Measurements from ENCODE around the gene SEPTIN10.

The SEPTIN10 gene

DNA sequence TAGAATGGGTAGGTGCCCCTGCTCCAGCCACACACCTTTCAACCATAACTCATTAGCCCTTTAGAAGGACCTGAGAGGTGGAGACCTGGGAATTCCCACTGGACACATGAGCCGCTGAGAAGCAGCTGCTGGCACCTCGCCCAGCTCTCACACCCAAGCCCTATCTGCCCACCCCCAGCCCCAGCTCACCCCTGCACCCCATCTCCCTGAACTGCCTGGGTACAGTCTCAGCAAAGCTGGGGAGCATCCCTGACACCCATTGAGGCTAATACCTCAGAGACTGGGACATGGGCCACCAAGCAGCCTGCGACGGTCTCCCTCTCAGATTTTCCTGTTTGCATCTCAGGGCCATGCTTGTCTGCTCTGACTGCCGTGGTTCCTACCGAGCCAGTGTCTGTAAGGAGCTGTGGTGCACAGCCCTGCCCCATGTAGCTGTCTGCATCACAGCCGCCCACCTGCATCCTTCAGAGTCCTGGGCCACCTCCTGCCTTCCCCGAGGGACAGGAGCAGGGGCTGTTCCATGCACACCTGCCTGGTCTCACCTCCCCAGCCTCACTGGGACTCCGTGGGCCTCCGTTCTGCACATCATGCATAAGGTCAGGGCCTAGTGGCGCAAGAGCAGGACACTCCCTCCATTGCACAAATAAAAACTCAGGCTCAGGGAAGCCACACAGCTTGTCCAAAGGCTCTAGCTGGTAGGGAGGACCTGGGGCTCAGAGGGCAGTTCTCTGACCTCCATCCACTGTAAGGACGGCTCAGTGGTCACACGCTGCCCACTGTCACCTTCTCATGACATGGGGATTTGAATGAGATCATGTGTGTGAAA is 90.0 kb downstream of the SEPTIN10 start:
- H3K4me1 ChIP-seq (ENCODE audit: control insufficient read depth, low read depth, low read length), result no peaks in the 10 kb centered on the region

DNA sequence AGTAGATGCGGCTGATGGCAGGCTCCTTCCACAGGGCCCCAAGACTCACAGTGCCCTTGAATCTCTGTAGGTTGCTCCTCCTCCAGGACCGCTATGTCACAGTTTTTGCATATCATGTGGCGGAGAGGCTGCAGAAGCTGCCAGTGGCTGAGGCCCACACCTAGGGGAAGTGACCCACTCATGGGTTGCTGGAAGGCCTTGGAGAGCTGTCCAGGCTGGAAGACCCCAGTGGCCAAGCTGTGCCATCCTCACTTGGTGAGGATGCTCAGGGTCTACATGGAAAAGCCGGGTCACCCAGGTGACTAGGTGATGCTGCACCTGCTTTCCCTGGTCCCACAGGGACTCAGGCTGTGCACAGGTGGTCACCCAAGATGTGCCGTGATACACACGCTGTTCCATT is 90.6 kb downstream of the SEPTIN10 start:
- Histone ChIP-seq H3K9ac (ENCODE audit: low read length) (no peak overlapping the region), H3K36me3 (ENCODE audit: control insufficient read depth, low read depth, low read length) (no peaks in the 10 kb centered on the region), H3K4me1 (ENCODE audit: control insufficient read depth, low read depth, low read length) (no peaks in the 10 kb centered on the region), H3K27ac (ENCODE audit: low read length) (no peak overlapping the region), H3K4me3 (ENCODE audit: low read length) (no peak overlapping the region), H3K9me3 (ENCODE audit: control insufficient read depth, low read depth, low read length) (no peaks in the 10 kb centered on the region), H3K27me3 (ENCODE audit: control insufficient read depth, insufficient read depth, low read length) (no peaks in the 10 kb centered on the region)

More for the DNA sequence above, 90.0 kb downstream of the SEPTIN10 start:
- H3K36me3 ChIP-seq (ENCODE audit: control insufficient read depth, low read depth, low read length), result no peaks in the 10 kb centered on the region
- no peaks in the 10 kb centered on the region for H3K27me3 ChIP-seq (ENCODE audit: control insufficient read depth, insufficient read depth, low read length)
- no peaks in the 10 kb centered on the region for H3K9me3 ChIP-seq (ENCODE audit: control insufficient read depth, low read depth, low read length)
- H3K27ac ChIP-seq (ENCODE audit: low read length), result no peak overlapping the region
- no peak overlapping the region for H3K4me3 ChIP-seq (ENCODE audit: low read length)
- no peak overlapping the region for H3K9ac ChIP-seq (ENCODE audit: low read length)

DNA sequence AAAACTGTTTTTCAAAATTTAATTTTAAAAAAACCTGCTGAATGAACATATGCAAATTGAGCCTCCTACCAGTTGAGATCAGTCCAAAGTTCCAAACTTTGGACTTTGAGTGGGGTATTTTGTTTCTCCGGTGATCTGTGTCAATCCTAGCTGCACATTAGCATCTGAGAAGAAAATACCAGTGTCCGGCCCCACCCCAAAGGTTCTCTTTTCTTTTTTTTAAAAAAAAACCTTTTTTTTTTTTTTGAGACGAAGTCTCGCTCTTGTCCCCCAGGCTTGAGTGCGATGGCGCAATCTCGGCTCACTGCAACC is 91.7 kb downstream of the SEPTIN10 start:
- Histone ChIP-seq H3K9ac (ENCODE audit: low read length) (no peak overlapping the region), H3K27me3 (ENCODE audit: control insufficient read depth, insufficient read depth, low read length) (no peaks in the 10 kb centered on the region), H3K27ac (ENCODE audit: low read length) (no peak overlapping the region), H3K9me3 (ENCODE audit: control insufficient read depth, low read depth, low read length) (no peaks in the 10 kb centered on the region), H3K36me3 (ENCODE audit: control insufficient read depth, low read depth, low read length) (no peaks in the 10 kb centered on the region), H3K4me1 (ENCODE audit: control insufficient read depth, low read depth, low read length) (no peaks in the 10 kb centered on the region), H3K4me3 (ENCODE audit: low read length) (no peak overlapping the region)

DNA sequence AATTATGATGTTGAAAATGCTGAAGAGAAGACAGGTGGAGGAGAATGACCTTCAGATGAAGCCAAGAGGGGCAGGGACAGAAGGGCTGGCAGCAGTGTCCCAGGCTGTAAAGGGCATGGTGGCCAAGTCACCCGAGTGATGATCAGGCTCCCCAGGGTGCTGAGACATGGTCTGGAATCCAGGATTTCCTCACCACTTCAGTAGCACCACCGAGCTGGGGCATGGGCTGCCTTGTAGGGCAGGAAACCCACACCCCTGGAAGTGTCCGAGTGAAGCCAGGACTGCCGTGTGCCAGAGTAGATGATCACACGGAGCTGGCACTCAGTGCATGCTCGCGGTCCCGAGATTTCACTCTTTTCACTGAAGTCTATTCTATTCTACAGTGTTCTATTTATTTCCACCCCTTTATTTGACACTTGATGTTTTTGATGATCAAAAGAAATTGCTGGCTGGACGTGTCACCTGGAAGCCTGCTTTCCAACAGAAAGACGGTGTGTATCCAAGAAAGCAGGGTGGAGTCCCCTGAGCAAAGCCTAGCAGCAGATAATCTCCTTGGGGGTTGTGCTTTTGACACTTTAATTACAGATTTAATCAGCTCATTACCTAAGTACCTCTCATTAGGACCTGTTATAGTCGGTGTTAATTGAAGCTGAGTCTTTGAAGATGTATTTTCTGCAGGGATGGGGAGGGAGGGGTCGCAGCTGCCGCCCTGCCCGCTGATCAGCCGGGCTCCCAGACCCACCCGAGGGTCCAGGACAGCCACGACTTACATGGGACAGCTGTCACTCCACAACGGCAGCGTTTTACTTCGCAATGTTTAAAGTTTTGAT is 92.3 kb downstream of the SEPTIN10 start:
- Histone ChIP-seq H3K36me3 (ENCODE audit: control insufficient read depth, low read depth, low read length) (no peaks in the 10 kb centered on the region), H3K9me3 (ENCODE audit: control insufficient read depth, low read depth, low read length) (no peaks in the 10 kb centered on the region), H3K4me3 (ENCODE audit: low read length) (no peak overlapping the region), H3K9ac (ENCODE audit: low read length) (no peak overlapping the region), H3K27ac (ENCODE audit: low read length) (no peak overlapping the region), H3K4me1 (ENCODE audit: control insufficient read depth, low read depth, low read length) (no peaks in the 10 kb centered on the region), H3K27me3 (ENCODE audit: control insufficient read depth, insufficient read depth, low read length) (no peaks in the 10 kb centered on the region)

DNA sequence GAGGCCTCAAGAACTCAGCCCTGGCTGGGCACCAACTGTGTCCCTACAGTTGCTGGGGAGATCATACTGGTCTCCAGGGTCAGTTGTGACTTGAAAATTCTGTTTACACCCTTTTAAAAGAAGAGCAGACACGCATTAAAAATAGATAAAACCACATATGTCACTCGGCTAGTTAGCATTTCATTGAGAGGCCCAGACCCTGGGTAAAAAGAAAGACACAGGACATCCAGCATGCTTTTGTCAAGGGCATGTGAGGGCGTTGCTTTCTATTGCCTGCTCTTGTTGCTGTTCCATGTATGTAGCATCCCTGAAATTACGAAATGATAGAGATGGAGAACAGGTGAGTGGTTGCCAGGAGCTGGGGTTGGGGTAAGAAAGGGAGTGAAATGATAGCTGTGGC is 94.3 kb downstream of the SEPTIN10 start:
- no peaks in the 10 kb centered on the region for H3K36me3 ChIP-seq (ENCODE audit: control insufficient read depth, low read depth, low read length)
- H3K4me1 ChIP-seq (ENCODE audit: control insufficient read depth, low read depth, low read length), result no peaks in the 10 kb centered on the region
- no peak overlapping the region for H3K27ac ChIP-seq (ENCODE audit: low read length)
- no peaks in the 10 kb centered on the region for H3K27me3 ChIP-seq (ENCODE audit: control insufficient read depth, insufficient read depth, low read length)
- no peaks in the 10 kb centered on the region for H3K9me3 ChIP-seq (ENCODE audit: control insufficient read depth, low read depth, low read length)
- H3K9ac ChIP-seq (ENCODE audit: low read length), result no peak overlapping the region
- no peak overlapping the region for H3K4me3 ChIP-seq (ENCODE audit: low read length)

DNA sequence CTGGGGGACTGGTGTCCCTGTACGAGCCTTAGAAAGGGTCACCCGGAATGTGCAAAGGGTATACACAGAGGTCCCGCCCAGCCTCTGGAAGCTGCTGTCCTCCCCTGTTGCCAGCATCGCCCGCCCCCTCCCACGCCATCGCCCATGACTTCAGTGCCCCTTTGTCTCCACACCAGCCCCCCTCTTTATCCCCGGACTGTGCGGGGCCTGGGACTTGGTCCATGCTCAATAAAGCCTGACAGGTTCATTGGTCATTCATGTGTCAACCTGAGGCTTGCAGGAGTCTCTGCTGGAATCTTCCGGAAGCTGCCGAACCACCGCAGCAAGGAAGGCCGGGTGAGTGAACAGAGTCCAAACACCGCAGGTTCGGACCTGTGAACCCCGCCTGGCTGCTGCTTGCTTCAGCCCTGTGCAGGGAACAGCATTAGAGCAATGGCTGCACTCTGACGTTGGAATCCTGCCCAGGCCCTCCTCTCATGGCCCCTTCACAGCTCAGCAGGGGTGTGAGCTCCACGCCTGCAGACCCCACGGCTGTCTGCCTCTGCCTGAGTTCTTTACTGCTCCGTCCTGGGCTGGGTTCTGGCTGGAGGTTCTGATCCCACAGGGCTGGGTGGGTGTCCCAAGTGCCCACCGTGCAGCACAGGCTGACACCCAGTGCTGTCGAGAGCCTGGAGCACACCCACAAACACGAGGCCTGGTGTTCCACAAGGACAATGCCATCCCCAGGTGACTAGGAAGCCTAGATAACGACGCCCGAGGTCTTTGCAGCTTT is 96.5 kb downstream of the SEPTIN10 start:
- Histone ChIP-seq H3K4me3 (ENCODE audit: low read length) (no peak overlapping the region), H3K27ac (ENCODE audit: low read length) (no peak overlapping the region), H3K27me3 (ENCODE audit: control insufficient read depth, insufficient read depth, low read length) (no peaks in the 10 kb centered on the region), H3K9me3 (ENCODE audit: control insufficient read depth, low read depth, low read length) (no peaks in the 10 kb centered on the region), H3K4me1 (ENCODE audit: control insufficient read depth, low read depth, low read length) (no peaks in the 10 kb centered on the region), H3K9ac (ENCODE audit: low read length) (no peak overlapping the region), H3K36me3 (ENCODE audit: control insufficient read depth, low read depth, low read length) (no peaks in the 10 kb centered on the region)

DNA sequence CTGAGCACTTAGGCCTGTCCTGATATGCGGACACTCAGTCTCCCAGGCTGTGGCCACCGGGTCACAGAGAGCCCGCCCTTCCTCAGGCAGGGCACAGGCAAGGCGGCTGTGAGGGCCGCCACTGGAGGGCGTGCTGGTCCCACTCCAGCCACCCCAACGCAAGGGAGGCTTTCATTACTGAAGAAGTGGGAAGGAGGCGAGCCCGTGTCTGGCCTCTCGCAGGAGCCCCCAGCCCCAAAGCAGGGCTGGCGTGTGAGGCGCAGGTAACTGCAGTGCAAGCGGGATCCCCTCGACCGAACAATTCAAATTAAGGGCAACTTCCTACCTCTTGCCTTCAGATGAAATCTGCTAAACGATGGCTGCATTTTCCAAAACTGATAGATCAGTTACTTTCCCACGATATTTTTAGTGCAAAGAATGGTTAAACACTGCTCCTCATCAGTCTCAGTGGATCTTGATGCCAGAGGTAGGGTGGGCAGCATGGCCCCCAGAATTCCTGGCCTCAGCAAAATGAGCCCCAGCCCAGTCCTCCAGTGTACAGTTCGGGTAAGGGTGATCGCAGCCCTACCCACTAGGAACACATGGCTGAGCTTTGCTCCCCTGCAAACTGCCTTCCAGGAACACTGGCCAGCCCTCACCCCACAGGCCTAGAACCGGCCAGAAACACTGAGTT is 97.2 kb downstream of the SEPTIN10 start:
- no peak overlapping the region for H3K27ac ChIP-seq (ENCODE audit: low read length)
- no peaks in the 10 kb centered on the region for H3K36me3 ChIP-seq (ENCODE audit: control insufficient read depth, low read depth, low read length)
- no peak overlapping the region for H3K4me3 ChIP-seq (ENCODE audit: low read length)
- H3K4me1 ChIP-seq (ENCODE audit: control insufficient read depth, low read depth, low read length), result no peaks in the 10 kb centered on the region
- no peak overlapping the region for H3K9ac ChIP-seq (ENCODE audit: low read length)
- no peaks in the 10 kb centered on the region for H3K9me3 ChIP-seq (ENCODE audit: control insufficient read depth, low read depth, low read length)
- H3K27me3 ChIP-seq (ENCODE audit: control insufficient read depth, insufficient read depth, low read length), result no peaks in the 10 kb centered on the region

DNA sequence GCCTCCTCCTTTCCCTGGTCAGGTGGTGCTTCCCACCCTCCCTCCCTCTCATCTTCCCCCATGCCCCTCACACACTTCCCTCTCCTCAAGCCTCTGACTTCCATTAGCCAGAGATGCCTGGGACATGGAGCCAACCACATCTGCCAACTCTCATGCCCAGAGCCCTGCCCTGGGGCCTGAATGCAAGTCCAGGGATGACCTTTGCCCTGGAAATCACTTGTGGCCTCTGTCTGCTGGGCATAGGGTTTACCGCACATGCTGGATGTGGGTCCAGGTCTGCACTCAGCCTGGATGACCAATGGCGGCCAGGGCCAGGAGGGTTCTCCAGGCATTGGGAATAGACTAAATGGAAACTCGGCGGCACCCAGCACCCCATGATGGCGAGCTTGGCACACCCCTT is 98.9 kb downstream of the SEPTIN10 start:
- Histone ChIP-seq H3K4me3 (ENCODE audit: low read length) (no peak overlapping the region), H3K9me3 (ENCODE audit: control insufficient read depth, low read depth, low read length) (no peaks in the 10 kb centered on the region), H3K27me3 (ENCODE audit: control insufficient read depth, insufficient read depth, low read length) (no peaks in the 10 kb centered on the region), H3K4me1 (ENCODE audit: control insufficient read depth, low read depth, low read length) (no peaks in the 10 kb centered on the region), H3K36me3 (ENCODE audit: control insufficient read depth, low read depth, low read length) (no peaks in the 10 kb centered on the region), H3K9ac (ENCODE audit: low read length) (no peak overlapping the region), H3K27ac (ENCODE audit: low read length) (no peak overlapping the region)

DNA sequence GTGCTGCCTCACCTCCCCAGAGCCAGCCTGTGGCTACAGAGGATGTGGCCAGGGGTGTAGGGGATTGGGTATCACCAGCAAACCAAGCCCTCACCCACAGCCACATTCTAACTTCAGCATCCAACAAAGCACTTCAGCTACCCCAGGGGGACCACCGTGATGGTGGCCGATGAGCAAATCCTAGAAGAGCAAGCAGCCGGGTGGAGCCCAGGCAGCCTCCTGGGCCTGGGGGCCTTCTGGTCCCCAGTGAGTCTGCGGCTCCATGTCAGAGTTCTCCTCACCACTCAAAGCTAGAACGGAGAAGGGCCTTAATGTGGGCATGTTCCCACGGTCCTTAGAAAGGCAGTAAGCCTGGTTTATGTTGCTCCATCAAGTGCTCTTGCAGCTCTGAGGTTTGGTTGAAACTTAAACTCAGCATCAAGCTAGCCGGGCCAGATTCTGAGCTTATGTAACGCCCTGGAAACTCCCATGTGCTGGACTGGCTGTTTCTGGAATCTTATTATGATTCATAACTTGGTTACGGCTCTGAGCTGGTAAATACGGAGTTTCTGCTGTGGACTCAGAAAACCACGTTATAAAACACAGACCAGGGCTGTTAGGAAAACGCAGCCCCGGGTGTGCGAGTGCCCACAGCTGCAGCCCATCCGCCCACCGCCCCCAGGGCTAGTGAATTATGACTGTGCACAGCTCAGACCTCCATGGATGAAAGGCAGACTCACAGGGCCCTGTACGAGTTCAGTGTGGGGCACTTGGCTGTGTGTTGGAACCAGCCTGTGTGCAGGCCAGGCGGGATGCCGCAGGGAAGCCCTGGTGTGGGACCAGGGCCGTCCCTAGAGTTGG is 99.8 kb downstream of the SEPTIN10 start:
- Histone ChIP-seq H3K9ac (ENCODE audit: low read length) (no peak overlapping the region), H3K27ac (ENCODE audit: low read length) (no peak overlapping the region), H3K4me1 (ENCODE audit: control insufficient read depth, low read depth, low read length) (no peaks in the 10 kb centered on the region), H3K9me3 (ENCODE audit: control insufficient read depth, low read depth, low read length) (no peaks in the 10 kb centered on the region), H3K4me3 (ENCODE audit: low read length) (no peak overlapping the region), H3K36me3 (ENCODE audit: control insufficient read depth, low read depth, low read length) (no peaks in the 10 kb centered on the region), H3K27me3 (ENCODE audit: control insufficient read depth, insufficient read depth, low read length) (no peaks in the 10 kb centered on the region)

DNA sequence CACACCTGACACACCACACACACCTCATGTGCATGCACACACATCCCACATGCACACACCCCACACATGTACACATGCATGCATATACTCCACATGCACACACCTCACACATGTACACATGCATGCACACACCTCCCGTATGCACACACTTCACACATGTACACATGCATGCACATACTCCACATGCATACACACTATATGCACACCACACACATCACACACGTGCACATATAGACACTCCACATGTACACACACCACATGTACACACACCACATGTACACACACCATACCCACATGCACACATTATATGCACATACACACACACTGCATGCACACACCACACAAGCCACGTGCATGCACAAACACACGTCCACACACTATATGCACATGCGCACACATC is 100.5 kb downstream of the SEPTIN10 start:
- Histone ChIP-seq H3K4me3 (ENCODE audit: low read length) (no peak overlapping the region), H3K9ac (ENCODE audit: low read length) (no peak overlapping the region), H3K27me3 (ENCODE audit: control insufficient read depth, insufficient read depth, low read length) (no peaks in the 10 kb centered on the region), H3K4me1 (ENCODE audit: control insufficient read depth, low read depth, low read length) (no peaks in the 10 kb centered on the region), H3K9me3 (ENCODE audit: control insufficient read depth, low read depth, low read length) (no peaks in the 10 kb centered on the region), H3K36me3 (ENCODE audit: control insufficient read depth, low read depth, low read length) (no peaks in the 10 kb centered on the region), H3K27ac (ENCODE audit: low read length) (no peak overlapping the region)

All from iPS-18a (cell line).